PFSK-1 (cell line): ENCODE results near the gene MYOZ3.

Experiments used
- FOXP2 ChIP-seq: optimal IDR thresholded peaks from 2 replicates; pipeline ENCODE3; 2011; ENCODE audit warnings: borderline replicate concordance, control low read depth, inconsistent platforms; ENCODE audit not compliant: insufficient read depth; ENCODE audit errors: extremely low read length, extremely low read depth
- POLR2AphosphoS5 ChIP-seq: IDR thresholded peaks from 2 replicates; pipeline ENCODE4 v1.6.1; 2012; ENCODE audit warnings: low read depth, mild to moderate bottlenecking, control low read depth, low read length, moderate library complexity
- REST ChIP-seq, 2 experiments: IDR thresholded peaks; 2 replicates each; pipeline versions ENCODE4 v1.6.1 to v1.8.0; 2011 to 2012; ENCODE audit warnings: low read depth in 2 of 2, low read length in 2 of 2, control low read depth in 1 of 2, inconsistent platforms in 1 of 2, mild to moderate bottlenecking in 1 of 2, moderate library complexity in 1 of 2; ENCODE audit not compliant: insufficient read depth in 1 of 2
- SIN3A ChIP-seq: IDR thresholded peaks from 2 replicates; pipeline ENCODE4 v1.6.1; 2012; ENCODE audit warnings: mild to moderate bottlenecking, low read length, moderate library complexity, borderline replicate concordance; ENCODE audit not compliant: insufficient read depth
- TAF1 ChIP-seq: IDR thresholded peaks from 2 replicates; pipeline ENCODE4 v1.6.1; 2012; ENCODE audit warnings: low read length, control low read depth, borderline replicate concordance; ENCODE audit not compliant: insufficient read depth

Gene MYOZ3

DNA sequence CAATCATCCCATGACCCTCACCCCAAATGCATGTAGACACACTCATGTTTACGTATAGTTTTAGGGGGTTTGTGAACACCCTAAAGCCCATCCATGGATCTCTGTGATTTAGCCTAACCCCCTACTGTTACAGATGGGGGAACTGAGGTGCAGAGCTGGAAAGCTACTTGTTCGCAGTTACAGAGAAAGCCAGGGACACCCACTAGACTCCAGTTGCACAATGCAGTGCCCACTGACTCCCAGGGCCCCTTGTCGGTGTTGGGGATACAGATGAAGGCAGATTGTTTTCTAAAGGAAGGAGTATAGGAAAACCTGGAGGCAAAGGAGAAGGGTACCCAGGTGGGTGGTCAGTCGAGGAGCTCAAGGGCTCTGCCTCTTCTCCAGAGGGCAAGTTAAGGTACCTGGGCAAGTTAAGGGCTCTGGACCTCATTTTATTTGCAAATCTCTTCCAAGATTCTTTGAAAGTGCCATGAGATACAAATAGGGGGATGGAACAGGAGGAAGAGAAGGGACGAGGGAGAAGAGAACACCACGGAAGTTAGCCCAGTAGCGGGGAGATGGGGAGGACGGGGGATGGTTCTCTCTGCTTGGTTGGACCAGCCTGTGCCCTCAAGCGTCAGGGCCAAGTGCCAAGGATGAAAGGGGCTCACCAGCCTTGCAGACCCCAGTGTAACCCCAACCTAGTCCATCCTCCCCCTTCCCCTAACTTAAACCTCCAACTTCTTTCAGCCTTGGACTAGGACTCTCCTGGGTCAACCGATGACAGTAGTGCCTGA, 958 bp downstream of the MYOZ3 start:
- TF ChIP-seq FOXP2 (no peak), SIN3A (no peak), REST (IDR thresholded peaks at IDR 0.05; ENCODE audit: insufficient read depth in 1 of 2, low read depth in 2 of 2, low read length in 2 of 2) (no peak), TAF1 (no peak), POLR2AphosphoS5 (no peak)

GRCh38 chr5:150662731-150663516, 1.9 kb downstream of the MYOZ3 start:
- TF ChIP-seq REST (IDR thresholded peaks at IDR 0.05; ENCODE audit: insufficient read depth in 1 of 2, low read depth in 2 of 2, low read length in 2 of 2): no peak
- no peak for TF ChIP-seq POLR2AphosphoS5
- no peak for TF ChIP-seq FOXP2
- no peak for TF ChIP-seq TAF1
- TF ChIP-seq SIN3A: no peak

DNA sequence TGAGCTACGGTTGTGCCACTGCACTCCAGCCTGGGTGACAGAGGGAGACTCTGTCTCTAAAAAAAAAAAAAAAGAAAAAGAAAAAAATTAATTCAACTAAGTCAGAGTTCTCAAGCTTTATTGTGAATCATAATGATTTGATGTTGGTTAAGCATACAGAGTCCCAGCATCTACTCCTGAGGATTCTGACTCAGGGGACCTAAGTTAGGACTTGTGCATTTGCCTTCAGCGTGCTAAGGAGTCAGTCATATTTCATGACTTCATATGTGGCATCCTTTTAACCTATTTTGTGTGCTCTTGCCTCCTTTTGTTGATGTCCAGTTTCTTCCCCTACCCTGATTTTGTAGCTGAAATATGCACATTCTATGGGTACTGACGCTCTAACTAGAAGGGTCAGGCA, 2.9 kb downstream of the MYOZ3 start:
- TF ChIP-seq TAF1: no peak
- TF ChIP-seq REST (IDR thresholded peaks at IDR 0.05; ENCODE audit: insufficient read depth in 1 of 2, low read depth in 2 of 2, low read length in 2 of 2): no peak
- TF ChIP-seq POLR2AphosphoS5: no peak
- no peak for TF ChIP-seq SIN3A
- no peak for TF ChIP-seq FOXP2

DNA sequence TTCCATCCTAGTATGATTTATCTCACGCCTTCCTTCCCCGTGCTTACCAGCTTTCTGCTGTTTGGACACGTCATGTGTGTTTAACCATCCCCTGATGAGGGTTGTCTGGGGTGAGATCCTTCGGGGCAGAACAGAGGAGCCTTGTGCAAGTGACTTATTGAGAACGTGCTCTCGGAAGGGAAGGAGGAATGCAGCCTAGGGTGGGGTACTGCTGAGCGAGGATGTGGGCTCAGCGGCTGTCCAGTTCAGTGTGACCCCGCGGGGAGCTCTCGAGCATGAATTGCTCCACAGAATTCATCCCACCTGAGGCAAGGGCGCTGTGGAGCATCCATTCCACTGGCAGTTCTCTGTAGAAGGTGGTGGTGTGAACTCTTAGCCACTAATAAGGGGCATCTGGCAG, 4.0 kb downstream of the MYOZ3 start:
- TF ChIP-seq POLR2AphosphoS5: no peak

DNA sequence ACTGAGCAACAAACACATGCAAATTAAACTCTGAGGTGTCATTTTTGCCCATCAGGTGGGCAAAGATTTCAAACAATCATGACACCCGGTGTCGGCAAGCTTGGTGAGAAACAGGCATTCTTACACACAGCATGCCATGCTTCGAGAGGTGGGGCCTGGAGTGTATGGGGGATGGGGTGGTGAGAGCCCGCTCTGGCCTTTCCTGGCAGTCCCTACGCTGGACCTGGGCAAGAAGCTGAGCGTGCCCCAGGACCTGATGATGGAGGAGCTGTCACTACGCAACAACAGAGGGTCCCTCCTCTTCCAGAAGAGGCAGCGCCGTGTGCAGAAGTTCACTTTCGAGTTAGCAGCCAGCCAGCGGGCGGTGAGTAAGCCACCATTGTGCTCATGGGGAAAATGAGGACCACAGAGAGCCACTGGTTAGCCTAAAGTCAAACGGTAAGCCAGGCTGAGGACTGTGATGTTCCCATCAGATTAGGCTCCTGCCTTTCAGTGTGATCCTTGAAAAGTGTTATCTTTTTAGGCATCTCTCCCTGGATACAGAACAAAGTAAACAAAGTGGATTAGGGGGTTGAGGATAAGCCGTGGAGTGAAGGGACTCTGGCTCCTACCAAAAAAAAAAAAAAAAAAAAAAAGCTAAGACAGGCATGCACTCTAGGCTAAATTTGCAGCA, 9.4 kb downstream of the MYOZ3 start:
- TF ChIP-seq FOXP2 (no peak), TAF1 (no peak), REST (IDR thresholded peaks at IDR 0.05; ENCODE audit: insufficient read depth in 1 of 2, low read depth in 2 of 2, low read length in 2 of 2) (no peak), POLR2AphosphoS5 (no peak), SIN3A (no peak)
